GM19324 (cell line): ENCODE measurements around the gene GADD45B.
A peak's percentile ranks its signal among the peaks of the same experiment; 100 is the strongest.
"Not testable (repeated sequence)": the region's sequence is repeated elsewhere in the genome, so short reads cannot be mapped to it uniquely, and the experiment has no call there.

ENCODE experiments used
- ATAC-seq: cut with Tn5 transposase; IDR thresholded peaks from one replicate; pipeline ENCODE4 v1.9.1; 2021; ENCODE audit warnings: mild to moderate bottlenecking, moderate library complexity; ENCODE audit not compliant: unreplicated experiment, low FRiP score

GADD45B gene

DNA sequence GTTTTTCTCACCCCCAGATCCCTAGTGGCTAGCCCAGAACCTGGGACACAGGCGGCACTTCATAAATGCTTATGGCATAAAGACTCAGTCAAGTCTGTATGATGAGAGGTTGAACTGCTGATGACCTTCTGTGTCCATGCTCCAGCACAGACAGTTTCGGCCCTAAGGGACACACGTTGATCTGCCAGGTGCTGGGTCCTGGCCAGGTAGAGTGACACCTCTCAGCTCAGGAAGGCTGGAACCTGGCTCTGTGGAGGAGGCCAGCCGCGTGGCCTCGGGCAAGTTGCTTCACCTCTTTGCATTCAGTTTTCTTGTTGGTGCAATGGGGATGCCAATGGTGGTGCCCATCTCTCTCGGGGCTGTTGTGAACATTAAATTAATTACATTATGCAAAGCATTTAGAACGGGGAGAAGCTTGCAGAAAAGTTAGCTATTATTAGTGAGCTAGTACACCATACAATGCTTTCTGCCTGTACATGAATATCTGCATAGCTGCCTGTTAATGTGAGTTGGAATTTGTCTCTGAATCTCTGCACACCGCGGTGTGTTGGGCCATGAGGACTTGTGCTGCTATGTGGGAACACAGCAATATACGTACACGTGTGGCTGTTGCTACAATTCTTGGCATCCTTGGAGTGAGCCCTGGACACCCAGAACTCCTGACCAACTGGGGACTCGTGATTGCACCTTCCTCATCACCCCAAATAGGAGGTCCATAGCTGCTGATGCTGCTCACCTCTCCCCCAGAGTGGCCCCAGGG, 8.4 kb downstream of the GADD45B start:
- ATAC-seq, result no peak

DNA sequence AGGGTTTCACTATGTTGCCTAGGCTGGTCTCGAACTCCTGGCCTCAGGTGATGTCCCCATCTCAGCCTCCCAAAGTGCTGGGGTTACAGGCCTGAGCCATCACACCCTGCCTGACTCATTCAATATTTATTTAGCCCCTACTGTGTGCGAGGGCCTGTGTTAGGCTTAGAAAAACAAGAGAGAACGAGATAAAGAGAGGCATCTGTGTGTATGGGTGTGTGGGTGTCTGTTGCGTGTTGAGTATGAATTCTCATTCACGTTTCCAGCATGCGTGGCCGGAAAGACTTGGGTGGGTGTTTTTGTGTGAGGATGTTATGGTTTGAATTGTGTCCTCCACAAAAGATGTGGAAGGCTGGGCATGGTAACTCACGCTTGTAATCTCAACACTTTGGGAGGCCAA, 9.5 kb downstream of the GADD45B start:
- ATAC-seq, result no peak

DNA sequence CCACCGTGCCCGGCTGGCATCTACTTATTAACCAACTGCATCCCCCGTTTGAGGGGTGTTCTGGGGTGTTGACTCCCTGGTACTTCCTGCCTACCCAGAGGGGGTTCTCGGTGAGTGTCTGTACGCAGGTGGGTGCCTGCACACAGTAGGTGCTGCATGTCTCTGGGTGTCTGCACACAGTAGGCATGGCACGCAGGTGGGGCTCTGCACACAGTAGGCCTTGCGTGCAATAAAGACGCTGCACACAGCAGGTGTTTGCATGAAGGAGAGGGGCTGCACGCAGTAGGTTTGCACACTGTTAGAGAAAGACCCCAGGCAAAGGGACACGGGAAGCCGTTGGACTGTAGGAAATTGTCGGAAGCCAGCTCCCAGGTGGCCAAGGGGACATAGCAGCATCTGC, 11.2 kb downstream of the GADD45B start:
- ATAC-seq, result no peak

DNA sequence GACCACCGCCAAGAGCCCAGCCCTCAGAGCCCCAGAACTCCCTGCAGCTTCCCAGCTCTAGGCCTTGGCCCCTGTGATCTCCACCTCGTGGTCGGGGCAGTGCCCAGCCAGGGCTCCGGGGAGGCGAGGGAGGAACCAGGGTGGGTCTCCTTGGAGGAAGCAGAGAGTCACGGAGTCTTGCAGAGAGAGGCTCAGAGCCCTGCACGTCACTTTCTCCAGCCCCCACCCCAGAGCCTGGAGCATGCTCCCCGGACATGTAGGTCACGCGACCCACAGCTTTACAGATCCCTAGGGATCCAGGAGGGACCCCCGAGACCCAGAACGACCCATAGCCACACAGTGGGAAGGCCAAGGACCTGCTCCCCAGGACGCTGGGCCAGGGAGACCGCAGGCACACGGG, 11.9 kb downstream of the GADD45B start:
- ATAC-seq, result no peak

DNA sequence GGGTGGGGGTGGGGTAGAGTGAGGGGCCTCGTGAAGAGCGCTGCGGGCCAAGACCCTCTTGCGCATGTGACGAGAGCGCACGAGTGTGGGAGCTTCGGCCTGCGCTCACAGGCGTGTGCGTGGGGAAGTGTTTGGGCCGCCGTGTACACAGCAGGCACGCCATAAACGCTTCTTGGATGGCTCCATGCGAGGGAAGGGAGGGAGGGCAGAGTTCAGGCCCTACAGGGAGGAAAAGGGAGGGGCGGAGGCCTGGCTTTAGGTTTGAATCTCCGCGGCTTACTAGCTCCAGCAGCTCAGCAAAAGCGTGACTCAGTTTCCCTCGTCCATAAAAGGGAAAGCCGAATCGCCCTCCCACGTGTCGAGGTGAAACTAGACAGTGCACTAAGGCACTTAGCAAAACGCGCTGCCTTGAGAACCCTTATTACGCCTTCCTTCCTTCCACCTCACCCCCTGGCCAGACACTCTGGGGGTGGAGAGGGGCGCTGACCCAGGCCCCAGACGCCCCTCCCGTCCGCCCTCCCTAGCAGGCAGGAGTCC, 12.5 kb downstream of the GADD45B start:
- ATAC-seq, result no peak

DNA sequence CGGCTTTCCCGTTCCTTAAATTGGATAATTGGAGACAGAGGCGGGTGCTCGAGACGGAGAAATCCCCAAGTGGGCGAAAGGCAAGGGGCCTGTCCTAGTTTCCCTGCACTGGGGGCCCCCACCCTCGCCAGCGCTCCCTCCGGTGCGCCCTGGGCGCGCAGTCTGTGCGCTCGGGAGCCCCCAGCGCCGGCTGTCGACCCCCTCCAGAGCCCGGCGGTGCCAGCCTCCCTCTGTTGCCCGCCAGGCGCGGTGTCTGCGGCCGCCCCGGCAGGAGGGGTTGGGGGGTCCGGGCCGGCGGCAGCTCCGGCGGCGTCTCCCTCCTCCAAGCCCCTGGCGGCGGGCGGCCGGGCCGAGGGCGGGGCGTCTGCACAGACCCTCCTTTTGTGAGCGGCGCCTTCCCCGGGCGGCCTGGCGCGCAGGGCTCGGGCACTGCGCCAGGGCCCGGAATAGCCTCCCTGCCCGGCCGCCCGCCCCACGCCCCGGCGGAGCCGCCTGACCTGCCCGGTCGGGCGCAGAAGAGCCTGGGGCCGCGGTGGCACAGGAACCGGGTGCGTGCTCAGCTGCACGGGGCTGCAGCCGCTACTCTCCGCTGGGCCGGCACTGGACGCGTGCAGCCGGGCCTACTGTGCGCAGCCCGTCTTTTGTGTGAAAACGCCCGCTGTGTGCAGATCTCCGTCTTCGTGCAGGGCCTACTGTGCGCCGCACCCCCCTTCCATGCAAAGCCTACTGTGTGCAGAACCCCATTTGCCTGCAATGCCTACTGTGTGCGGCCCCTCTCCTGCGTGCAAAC, 13.2 kb downstream of the GADD45B start:
- ATAC-seq, result peak; percentile 48

DNA sequence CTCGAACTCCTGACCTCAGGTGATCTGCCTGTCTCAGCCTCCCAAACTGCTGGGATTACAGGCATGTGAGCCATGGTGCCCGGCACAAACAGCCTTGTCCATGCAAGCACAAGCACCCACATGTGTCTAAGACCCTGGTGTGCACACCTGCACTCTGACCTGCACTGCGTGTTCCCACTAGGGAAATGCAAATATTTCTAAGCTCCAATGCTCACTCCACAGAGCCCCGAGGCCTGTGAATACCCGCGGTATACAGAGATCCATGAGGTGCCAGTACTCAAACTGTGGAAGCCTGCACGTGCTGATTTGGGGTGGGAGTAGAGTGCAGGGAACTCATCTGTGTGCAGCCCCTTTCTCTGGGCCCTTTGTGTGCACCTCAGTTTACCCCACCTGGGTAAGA, 14.7 kb downstream of the GADD45B start:
- no peak for ATAC-seq

DNA sequence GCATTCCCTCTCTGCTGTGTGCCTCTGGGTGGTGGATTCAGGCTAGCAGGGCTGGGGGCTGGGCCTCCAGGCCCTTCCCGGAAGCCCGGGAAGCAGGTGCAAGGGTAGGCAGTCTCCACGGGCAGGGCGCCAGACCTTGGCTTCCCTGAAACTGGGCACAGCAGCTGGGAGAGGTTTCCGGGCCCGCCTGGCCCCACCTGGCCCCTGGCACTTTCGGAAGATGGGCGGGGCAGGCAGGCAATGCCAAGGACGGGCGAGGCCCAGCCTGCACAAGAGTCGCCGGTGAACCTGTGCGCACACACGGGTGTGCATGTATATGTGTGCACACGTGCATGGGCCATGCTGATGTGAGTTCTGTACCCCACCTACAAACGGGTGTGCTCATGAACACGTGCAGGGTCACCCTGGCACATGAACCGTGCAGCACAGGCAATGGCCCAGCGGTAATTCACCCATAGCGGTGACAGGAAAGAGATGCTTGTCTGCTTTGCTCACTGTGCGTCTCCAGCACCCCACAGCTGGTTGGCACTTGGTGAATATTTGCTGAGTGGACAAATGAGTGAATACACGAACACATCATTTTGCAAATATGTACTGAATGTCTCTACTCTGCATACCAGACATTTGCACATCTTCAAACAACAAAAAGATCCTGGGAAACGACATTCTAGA, 15.3 kb downstream of the GADD45B start:
- ATAC-seq, result no peak

DNA sequence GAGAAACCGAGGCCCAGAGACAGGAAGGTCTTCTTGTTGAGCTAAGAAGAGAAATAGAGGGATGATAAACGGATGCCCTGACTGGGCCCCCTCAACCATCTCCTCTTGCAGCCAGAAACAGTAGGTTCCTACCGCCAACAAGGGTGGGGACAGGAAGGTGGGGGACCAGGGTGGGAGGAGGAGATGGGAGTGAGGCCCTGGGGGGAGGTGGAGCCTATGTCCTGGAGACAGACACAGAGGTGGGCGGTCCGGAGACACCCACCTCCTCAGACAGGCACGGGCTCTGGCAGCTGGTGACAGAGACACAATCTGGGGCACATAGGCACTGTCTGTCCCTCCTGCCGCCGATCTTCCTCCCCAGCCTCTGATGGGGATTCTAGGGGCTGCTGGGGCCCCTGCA, 16.9 kb downstream of the GADD45B start:
- no peak for ATAC-seq

DNA sequence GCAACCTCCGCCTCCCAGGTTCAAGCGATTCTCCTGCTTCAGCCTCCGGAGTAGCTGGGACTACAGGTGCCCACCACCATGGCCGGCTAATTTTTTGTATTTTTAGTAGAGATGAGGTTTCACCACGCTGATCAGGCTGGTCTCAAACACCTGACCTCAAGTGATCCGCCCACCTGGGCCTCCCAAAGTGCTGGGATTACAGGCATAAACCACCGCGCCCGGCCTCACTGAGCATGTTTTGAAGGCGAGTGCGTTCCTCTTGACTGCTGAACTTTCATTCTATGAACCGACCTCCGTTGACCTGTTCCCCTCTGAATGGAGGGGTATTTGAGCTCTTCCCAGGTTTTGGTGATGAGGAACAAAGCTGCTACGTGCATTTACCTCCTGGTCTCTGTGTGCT, 17.5 kb downstream of the GADD45B start:
- not testable (repeated sequence) for ATAC-seq

DNA sequence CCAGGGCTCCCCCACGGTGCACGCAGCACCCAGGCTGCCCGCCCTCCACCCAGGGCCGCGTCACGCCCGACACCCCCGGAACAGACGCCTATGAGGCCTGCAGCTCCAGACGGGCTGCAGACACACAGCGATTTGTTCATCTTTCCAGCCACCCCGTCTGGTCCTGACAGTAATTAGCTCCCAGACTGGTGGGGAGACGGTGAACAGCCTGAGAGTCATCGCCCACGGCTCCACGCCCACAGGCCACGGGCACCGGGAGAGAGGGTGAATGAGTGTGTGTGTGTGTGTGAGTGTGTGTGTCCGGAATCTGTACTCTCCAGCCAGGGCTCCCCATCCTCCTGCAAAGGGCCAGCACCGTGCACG, 18.1 kb downstream of the GADD45B start:
- no peak for ATAC-seq

DNA sequence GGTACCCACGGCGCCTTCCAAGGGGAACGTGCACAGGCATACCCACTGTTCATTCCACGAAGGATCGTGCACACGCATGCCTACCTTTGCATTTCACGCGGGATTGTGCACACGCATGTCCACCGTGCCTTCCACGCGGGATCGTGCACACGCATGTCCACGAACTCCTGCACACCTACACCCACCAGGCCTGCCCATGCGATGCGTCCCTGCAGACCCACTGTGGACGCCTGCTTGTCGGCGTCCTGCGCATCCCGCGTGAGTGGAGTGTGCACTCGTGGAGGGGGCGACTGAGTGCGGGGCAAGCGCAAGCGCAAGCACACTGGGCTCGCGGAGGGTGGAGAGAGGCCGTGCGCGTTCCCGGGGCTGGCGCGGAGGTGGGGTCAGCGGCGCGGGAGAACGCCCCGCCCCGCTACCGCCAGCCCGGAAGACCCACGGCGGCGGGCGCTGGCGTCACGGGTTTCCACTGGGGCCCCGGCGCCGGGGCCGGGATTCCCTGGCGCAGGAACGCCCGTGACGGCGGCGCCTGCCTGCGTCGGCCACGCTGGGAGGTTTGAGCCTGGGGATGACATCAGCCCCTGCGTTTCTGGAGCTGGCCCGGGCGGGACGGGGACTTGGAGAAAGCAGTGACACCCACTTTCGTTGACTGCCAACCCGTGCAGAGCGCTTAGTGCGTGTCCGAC, 18.7 kb downstream of the GADD45B start:
- peak; percentile 59 for ATAC-seq

DNA sequence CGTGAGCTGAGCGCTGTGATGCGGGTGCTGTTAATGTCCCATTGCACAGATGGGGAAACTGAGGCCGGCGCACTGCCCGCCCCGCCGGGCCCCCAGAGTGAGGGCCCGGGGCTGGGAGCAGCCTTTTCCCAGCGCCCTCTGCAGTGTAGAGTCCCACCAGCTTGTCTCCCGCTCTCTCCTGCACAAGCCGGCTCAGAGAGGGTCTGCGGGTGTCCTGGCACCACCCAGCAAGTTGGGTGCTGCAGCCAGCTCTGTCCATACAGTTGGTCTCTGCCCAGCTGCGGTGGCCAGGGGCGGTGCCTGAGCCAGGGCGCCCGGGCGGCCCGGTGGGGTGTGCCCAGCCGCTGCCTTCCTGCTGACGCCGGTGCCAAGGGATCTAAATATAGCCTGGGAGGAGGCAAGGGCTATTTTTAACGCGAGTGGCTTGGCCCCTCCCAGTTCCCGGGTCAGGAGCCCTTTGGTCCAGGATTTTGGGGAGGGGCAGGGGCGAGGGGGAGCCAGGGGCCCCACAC, 19.3 kb downstream of the GADD45B start:
- no peak for ATAC-seq

DNA sequence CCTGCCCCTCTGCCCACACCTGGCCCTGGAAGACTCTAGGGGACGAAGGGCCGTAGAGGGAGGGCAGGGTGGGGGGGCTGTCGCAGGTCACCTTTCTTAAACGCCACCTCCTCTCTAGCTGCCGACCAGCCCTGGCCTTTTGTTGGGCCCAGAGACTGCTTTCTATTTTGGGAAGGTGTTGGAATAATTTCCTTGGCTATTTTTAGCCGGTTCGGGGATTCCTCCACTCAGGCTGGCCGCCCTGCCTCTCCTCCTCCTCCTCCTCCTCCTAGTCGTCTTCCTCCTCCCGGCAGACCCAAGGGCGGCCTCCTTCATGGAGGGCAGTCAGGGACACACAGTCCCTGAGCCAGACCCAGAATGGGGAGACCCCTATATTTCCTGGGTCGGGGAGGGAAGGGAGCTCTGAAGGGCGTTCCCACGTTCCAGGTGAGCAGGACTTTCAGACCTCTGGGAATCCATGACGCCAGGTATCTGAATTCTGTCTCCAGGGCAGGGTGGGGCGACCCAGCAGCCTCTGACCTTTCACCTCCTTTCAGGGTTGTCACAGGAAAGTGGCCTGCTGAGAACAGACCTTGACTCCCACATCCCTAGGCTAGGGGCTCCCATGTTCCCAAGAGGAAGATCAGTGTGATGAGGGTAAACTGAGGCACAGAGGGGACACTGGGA, 19.9 kb downstream of the GADD45B start:
- no peak for ATAC-seq

DNA sequence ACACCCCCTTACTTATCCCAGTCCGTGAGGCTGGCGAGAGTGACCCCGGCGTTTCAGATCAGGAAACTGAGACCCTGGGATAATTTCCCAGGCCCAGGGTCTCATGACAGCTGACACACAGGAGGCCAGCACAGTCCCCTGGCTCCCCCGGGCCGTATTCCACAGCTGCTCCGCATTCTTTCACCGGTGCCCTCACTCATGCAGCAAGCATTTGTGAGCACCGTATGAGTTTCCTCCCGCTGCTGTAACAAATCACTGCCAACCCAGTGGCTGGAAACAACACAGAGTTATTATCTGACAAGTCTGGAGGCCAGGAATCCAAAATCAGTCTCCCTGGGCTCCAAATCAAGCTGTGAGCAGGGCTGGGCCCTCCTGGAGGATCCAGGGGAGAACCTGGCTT, 21.3 kb downstream of the GADD45B start:
- no peak for ATAC-seq

DNA sequence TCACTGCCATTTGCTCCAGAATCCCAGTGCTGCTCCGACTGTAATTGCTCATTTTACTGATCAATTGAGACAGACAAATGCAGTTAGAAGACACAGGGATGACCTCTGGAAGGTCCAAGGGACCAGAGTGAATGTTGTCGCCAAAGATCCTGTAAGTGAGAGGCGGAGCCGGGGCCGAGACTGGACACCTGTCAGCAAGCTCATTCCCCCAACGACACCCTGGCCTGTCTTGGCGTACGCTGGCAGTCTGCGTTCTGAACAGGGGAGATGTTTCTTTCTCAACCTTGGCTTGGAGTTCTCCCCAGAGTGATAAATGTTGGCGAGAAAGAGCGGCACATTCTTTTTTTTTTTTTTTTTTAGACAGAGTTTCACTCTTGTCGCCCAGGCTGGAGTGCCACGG, 24.2 kb downstream of the GADD45B start:
- no peak for ATAC-seq

DNA sequence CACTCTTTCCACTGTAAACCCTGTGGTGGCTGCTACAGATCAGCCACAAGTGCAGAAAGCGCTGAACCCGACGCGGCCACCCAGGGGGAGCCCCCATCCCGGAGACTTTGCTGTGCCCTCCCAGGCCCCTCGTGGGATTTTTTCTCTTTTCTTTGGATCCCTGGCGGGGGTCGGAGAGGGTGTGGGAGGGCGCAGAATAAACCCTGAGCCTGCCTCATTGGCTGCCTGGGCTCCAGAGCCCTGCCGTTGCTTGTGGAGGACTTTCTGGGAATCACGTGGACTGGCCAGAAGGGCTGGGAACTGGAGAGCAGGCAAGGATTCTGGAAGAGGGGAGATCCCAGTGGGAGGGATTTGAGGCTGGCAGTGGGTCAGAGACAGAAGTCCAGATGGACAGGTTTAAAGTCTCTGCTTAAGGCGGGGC, 24.9 kb downstream of the GADD45B start:
- no peak for ATAC-seq

DNA sequence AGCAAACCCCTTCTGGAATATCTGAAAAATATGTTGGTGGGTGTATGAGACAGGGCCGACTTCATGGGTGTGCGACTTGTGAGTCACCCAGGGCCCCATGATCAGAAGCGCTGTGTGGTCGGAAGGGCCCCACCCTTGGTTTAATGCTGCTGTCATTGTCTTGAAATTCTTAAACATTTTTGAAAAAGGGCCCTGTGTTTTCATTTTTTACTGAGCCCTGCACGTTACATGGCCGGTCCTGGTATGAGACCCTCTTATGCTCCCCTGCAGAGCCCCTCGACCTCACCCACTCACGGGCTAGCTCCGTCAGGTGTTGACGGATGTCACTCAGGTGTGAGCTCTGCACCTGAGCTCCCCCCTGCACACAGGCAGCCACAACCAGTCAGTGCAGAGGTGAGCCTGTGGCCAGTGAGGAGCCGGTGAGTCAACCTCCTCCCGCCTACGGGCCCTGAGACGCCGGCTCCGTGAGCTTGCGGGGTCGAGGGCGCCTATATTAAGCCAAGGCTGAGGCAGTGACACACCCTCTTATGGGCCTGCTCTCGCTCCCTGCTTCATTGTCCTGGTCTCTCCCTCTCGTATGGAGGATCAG, 27.7 kb downstream of the GADD45B start:
- no peak for ATAC-seq

DNA sequence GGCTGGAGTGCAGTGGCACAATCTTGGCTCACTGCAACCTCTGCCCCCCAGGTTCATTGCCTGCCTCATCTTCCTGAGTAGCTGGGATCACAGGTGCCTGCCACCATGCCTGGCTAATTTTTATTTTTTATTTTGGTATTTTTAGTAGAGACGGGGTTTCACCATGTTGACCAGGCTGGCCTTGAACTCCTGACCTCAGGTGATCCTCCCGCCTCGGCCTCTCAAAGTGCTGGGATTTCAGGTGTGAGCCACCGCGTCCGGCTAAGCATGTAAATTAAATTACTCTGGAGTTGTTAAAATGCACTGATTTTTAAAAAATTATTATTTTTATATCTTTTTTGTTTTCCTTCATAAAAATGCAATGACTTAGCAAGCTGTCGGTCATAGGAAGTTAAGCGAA, 30.7 kb downstream of the GADD45B start:
- not testable (repeated sequence) for ATAC-seq

DNA sequence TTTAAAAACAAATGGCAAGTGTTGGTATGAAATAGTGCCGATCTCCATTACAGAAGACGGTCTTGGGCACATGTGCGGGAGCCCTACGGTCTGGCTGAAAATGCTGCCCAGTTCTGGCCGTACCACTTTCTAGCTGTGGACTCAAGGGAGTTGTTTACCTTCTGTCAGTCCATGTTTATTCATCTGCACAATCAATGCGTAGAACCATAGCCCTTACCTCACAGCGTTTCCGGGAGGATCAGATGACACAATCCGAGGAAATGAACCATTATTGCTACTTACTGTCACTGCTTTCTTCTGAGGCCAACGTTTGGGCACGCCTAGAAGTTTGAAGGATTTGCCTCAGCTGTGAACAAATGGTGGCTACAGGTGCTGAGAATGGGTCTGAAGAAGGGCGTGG, 31.2 kb downstream of the GADD45B start:
- no peak for ATAC-seq
